Activated T-cell treated with anti-CD3 and anti-CD28 coated beads, Interleukin-2, amount 50 U/mL, for 72 hours (primary cell): ENCODE measurements around the gene FKBP1B. TPM values are rescaled to one million over a fixed set of nuclear protein-coding genes. Genes with fewer than 3 reads are reported as not detected.
"Not testable (repeated sequence)": the region's sequence is repeated elsewhere in the genome, so short reads cannot be mapped to it uniquely, and the experiment has no call there.

Experiments
- ATAC-seq, 2 donors: fragments of 150-1000 bp; cut with Tn5 transposase; replicated peaks in 1 of 2; 2 replicates each; pipeline ENCODE4 v1.10.0; 2021; ENCODE audit warnings: moderate library complexity in 2 of 2, mild to moderate bottlenecking in 1 of 2
- DNase-seq, 2 donors: peaks; one replicate each; pipeline ENCODE4 v3.0.0; 2021 to 2022; ENCODE audit warnings: mixed read lengths in 1 of 2
- H3K27ac Mint-ChIP-seq: one replicate; pipeline ENCODE4 v1.8.0; 2022; ENCODE audit warnings: mild to moderate bottlenecking, moderate library complexity, mixed read lengths
- H3K27me3 Mint-ChIP-seq: one replicate; pipeline ENCODE4 v1.8.0; 2022; ENCODE audit warnings: low read depth, mixed read lengths
- H3K36me3 Mint-ChIP-seq, 2 donors: one replicate each; pipeline ENCODE4 v1.8.0; 2022; ENCODE audit warnings: mixed read lengths in 2 of 2, mild to moderate bottlenecking in 1 of 2; ENCODE audit not compliant: insufficient read depth in 2 of 2
- H3K4me1 Mint-ChIP-seq: one replicate; pipeline ENCODE4 v1.8.0; 2022; ENCODE audit warnings: low read depth, mixed read lengths
- H3K4me3 Mint-ChIP-seq, 2 donors: one replicate each; pipeline ENCODE4 v1.8.0; 2022; ENCODE audit warnings: mild to moderate bottlenecking in 2 of 2, mixed read lengths in 2 of 2, moderate library complexity in 2 of 2
- H3K9me3 Mint-ChIP-seq, 2 donors: one replicate each; pipeline ENCODE4 v1.8.0; 2022; ENCODE audit warnings: mixed read lengths in 2 of 2
- total RNA-seq, 2 donors: library from RNA; stranded (reverse); gene quantifications; one replicate each; pipeline ENCODE4 v1.2.3, GENCODE V29; 2022

The FKBP1B gene
- total RNA-seq, 2 donors from 2014 or later, result 2.2 to 4.2 TPM

GRCh38 chr2:24104906-24105305 is 55.4 kb downstream of the FKBP1B start:
- Mint-ChIP-seq H3K9me3 (peaks cover 8 to 15% of the 10 kb centered on the region in 2 donors), H3K4me1 (no peaks in the 10 kb centered on the region), H3K27me3 (no peaks in the 10 kb centered on the region), H3K36me3 (peaks cover 6% of the 10 kb centered on the region in 2 donors), H3K27ac (no peak overlapping the region), H3K4me3 (no peak overlapping the region)
- ATAC-seq (no peak), DNase-seq (no peak)

GRCh38 chr2:24105816-24106215 is 56.3 kb downstream of the FKBP1B start:
- Mint-ChIP-seq H3K27ac (no peak overlapping the region), H3K9me3 (peaks cover 8 to 13% of the 10 kb centered on the region in 2 donors), H3K4me1 (no peaks in the 10 kb centered on the region), H3K36me3 (peaks cover 3 to 4% of the 10 kb centered on the region in 2 donors), H3K4me3 (no peak overlapping the region), H3K27me3 (no peaks in the 10 kb centered on the region)
- DNase-seq (no peak), ATAC-seq (no peak)

GRCh38 chr2:24106786-24107185 is 57.2 kb downstream of the FKBP1B start:
- DNase-seq (no peak), ATAC-seq (no peak)
- H3K27ac Mint-ChIP-seq, result no peak overlapping the region
- peaks cover 8 to 13% of the 10 kb centered on the region in 2 donors for H3K9me3 Mint-ChIP-seq
- no peaks in the 10 kb centered on the region for H3K27me3 Mint-ChIP-seq
- no peak overlapping the region for H3K4me3 Mint-ChIP-seq
- no peaks in the 10 kb centered on the region for H3K4me1 Mint-ChIP-seq
- peaks cover 2 to 3% of the 10 kb centered on the region in 2 donors for H3K36me3 Mint-ChIP-seq

- peaks cover 8 to 13% of the 10 kb centered on the region in 2 donors for H3K9me3 Mint-ChIP-seq
- DNase-seq (no peak), ATAC-seq (no peak)
- H3K36me3 Mint-ChIP-seq, result peaks cover 2% of the 10 kb centered on the region in 2 donors
- H3K4me3 Mint-ChIP-seq, result no peak overlapping the region
- H3K4me1 Mint-ChIP-seq, result no peaks in the 10 kb centered on the region
- H3K27ac Mint-ChIP-seq, result no peak overlapping the region
- H3K27me3 Mint-ChIP-seq, result no peaks in the 10 kb centered on the region
These were observed 57.8 kb downstream of the FKBP1B start for GRCh38 chr2:24107336-24107735.

GRCh38 chr2:24109431-24109830 is 59.9 kb downstream of the FKBP1B start:
- not testable (repeated sequence) for H3K4me3 Mint-ChIP-seq, H3K4me1 Mint-ChIP-seq, DNase-seq, H3K36me3 Mint-ChIP-seq, ATAC-seq, H3K27ac Mint-ChIP-seq, H3K27me3 Mint-ChIP-seq
- peaks cover 8 to 13% of the 10 kb centered on the region in 2 donors for H3K9me3 Mint-ChIP-seq

- Mint-ChIP-seq H3K4me1 (no peaks in the 10 kb centered on the region), H3K9me3 (peaks cover 4 to 8% of the 10 kb centered on the region in 2 donors), H3K27ac (no peak overlapping the region), H3K27me3 (no peaks in the 10 kb centered on the region), H3K4me3 (no peak overlapping the region), H3K36me3 (peaks cover 2% of the 10 kb centered on the region in 2 donors)
- ATAC-seq (no peak), DNase-seq (no peak)
These were observed 61.2 kb downstream of the FKBP1B start for GRCh38 chr2:24110660-24111303.

- no peaks in the 10 kb centered on the region for H3K4me1 Mint-ChIP-seq
- H3K27me3 Mint-ChIP-seq, result no peaks in the 10 kb centered on the region
- peaks cover 0 to 2% of the 10 kb centered on the region in 2 donors for H3K36me3 Mint-ChIP-seq
- DNase-seq (no peak), ATAC-seq (no peak)
- no peak overlapping the region for H3K4me3 Mint-ChIP-seq
- no peak overlapping the region for H3K27ac Mint-ChIP-seq
- H3K9me3 Mint-ChIP-seq, result peaks cover 4 to 6% of the 10 kb centered on the region in 2 donors
These were observed 61.9 kb downstream of the FKBP1B start for GRCh38 chr2:24111407-24111901.

Other genes with a start within 250 kb of the FKBP1B start
- gene ATAD2B, start 122.6 kb upstream of the FKBP1B start, total RNA-seq, result 10 to 100 TPM; 26.1 to 26.6 TPM
- 10 to 100 TPM; 14.3 to 16.4 TPM for gene UBXN2A, start 109.3 kb upstream of the FKBP1B start, total RNA-seq
- under 1 TPM; 0.24 to 0.35 TPM for gene MFSD2B, start 39.7 kb upstream of the FKBP1B start, total RNA-seq
- 10 to 100 TPM; 14.9 to 17.7 TPM for gene WDCP, start 2.4 kb upstream of the FKBP1B start, total RNA-seq
- 100 to 1,000 TPM; 110 to 115 TPM for gene SF3B6, start 26.6 kb downstream of the FKBP1B start, total RNA-seq
- gene TP53I3, start 35.1 kb downstream of the FKBP1B start, total RNA-seq, result 1 to 10 TPM; 1.8 to 4.0 TPM
- under 1 TPM; 0.29 to 0.72 TPM for gene PFN4, start 73.6 kb downstream of the FKBP1B start, total RNA-seq
- gene FAM228B, start 73.7 kb downstream of the FKBP1B start, total RNA-seq, result 10 to 100 TPM; 18.0 to 18.7 TPM
- gene FAM228A, start 125.3 kb downstream of the FKBP1B start, total RNA-seq, result under 1 TPM; 0.14 to 0.60 TPM